ENCODE data around the gene RALGAPA2. TPM values are rescaled to one million over a fixed set of nuclear protein-coding genes. Genes with fewer than 3 reads are reported as not detected.

Gene RALGAPA2
- total RNA-seq, 1 donor from 2014 or later, result 28.1 TPM

GRCh38 chr20:20663841-20664240, 48.6 kb downstream of the RALGAPA2 start:
- peaks cover 4% of the 10 kb centered on the region for H3K4me1 Mint-ChIP-seq (ENCODE audit: unreplicated experiment)
- no peak for TF ChIP-seq CTCF (conservative IDR thresholded peaks at IDR 0.05)
- H3K36me3 Mint-ChIP-seq, result no peaks in the 10 kb centered on the region
- H3K4me3 Mint-ChIP-seq, result no peak overlapping the region
- no peak overlapping the region for H3K27ac Mint-ChIP-seq
- DNase-seq (ENCODE audit: extremely low spot score, unreplicated experiment), result no peak
- no peaks in the 10 kb centered on the region for H3K9me3 Mint-ChIP-seq
- H3K27me3 Mint-ChIP-seq, result no peaks in the 10 kb centered on the region

- Mint-ChIP-seq H3K9me3 (no peaks in the 10 kb centered on the region), H3K4me1 (ENCODE audit: unreplicated experiment) (no peaks in the 10 kb centered on the region)
Observed at GRCh38 chr20:20658871-20659431, 53.5 kb downstream of the RALGAPA2 start.

GRCh38 chr20:20658123-20658522, 54.3 kb downstream of the RALGAPA2 start:
- no peaks in the 10 kb centered on the region for H3K27me3 Mint-ChIP-seq
- no peak overlapping the region for H3K27ac Mint-ChIP-seq
- no peaks in the 10 kb centered on the region for H3K36me3 Mint-ChIP-seq
- no peak for TF ChIP-seq CTCF (conservative IDR thresholded peaks at IDR 0.05)
- H3K4me1 Mint-ChIP-seq (ENCODE audit: unreplicated experiment), result no peaks in the 10 kb centered on the region
- no peak overlapping the region for H3K4me3 Mint-ChIP-seq
- H3K9me3 Mint-ChIP-seq, result no peaks in the 10 kb centered on the region
- no peak for DNase-seq (ENCODE audit: extremely low spot score, unreplicated experiment)

More at GRCh38 chr20:20658871-20659431, 53.5 kb downstream of the RALGAPA2 start:
- Mint-ChIP-seq H3K36me3 (no peaks in the 10 kb centered on the region), H3K4me3 (no peak overlapping the region), H3K27me3 (no peaks in the 10 kb centered on the region), H3K27ac (no peak overlapping the region)
- no peak for TF ChIP-seq CTCF (conservative IDR thresholded peaks at IDR 0.05)
- no peak for DNase-seq (ENCODE audit: extremely low spot score, unreplicated experiment)

GRCh38 chr20:20657092-20657491, 55.4 kb downstream of the RALGAPA2 start:
- H3K27me3 Mint-ChIP-seq, result no peaks in the 10 kb centered on the region
- H3K4me3 Mint-ChIP-seq, result no peak overlapping the region
- H3K4me1 Mint-ChIP-seq (ENCODE audit: unreplicated experiment), result no peaks in the 10 kb centered on the region
- no peaks in the 10 kb centered on the region for H3K36me3 Mint-ChIP-seq
- H3K27ac Mint-ChIP-seq, result no peak overlapping the region
- DNase-seq (ENCODE audit: extremely low spot score, unreplicated experiment), result no peak
- TF ChIP-seq CTCF (conservative IDR thresholded peaks at IDR 0.05), result no peak
- no peaks in the 10 kb centered on the region for H3K9me3 Mint-ChIP-seq

GRCh38 chr20:20655883-20656282, 56.6 kb downstream of the RALGAPA2 start:
- Mint-ChIP-seq H3K36me3 (no peaks in the 10 kb centered on the region), H3K9me3 (no peaks in the 10 kb centered on the region), H3K27ac (no peak overlapping the region), H3K4me1 (ENCODE audit: unreplicated experiment) (no peaks in the 10 kb centered on the region), H3K4me3 (no peak overlapping the region), H3K27me3 (no peaks in the 10 kb centered on the region)
- DNase-seq (ENCODE audit: extremely low spot score, unreplicated experiment), result no peak
- TF ChIP-seq CTCF (conservative IDR thresholded peaks at IDR 0.05), result no peak

- no peaks in the 10 kb centered on the region for H3K4me1 Mint-ChIP-seq (ENCODE audit: unreplicated experiment)
- no peaks in the 10 kb centered on the region for H3K27me3 Mint-ChIP-seq
- H3K4me3 Mint-ChIP-seq, result no peak overlapping the region
- H3K36me3 Mint-ChIP-seq, result no peaks in the 10 kb centered on the region
- no peak for TF ChIP-seq CTCF (conservative IDR thresholded peaks at IDR 0.05)
- no peak for DNase-seq (ENCODE audit: extremely low spot score, unreplicated experiment)
- no peak overlapping the region for H3K27ac Mint-ChIP-seq
- no peaks in the 10 kb centered on the region for H3K9me3 Mint-ChIP-seq
Observed at GRCh38 chr20:20649945-20650344, 62.5 kb downstream of the RALGAPA2 start.

Data from type B pancreatic cell (in vitro differentiated cells).